ENCODE results near the gene KLK11.

The KLK11 gene, protein sequence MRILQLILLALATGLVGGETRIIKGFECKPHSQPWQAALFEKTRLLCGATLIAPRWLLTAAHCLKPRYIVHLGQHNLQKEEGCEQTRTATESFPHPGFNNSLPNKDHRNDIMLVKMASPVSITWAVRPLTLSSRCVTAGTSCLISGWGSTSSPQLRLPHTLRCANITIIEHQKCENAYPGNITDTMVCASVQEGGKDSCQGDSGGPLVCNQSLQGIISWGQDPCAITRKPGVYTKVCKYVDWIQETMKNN

DNA sequence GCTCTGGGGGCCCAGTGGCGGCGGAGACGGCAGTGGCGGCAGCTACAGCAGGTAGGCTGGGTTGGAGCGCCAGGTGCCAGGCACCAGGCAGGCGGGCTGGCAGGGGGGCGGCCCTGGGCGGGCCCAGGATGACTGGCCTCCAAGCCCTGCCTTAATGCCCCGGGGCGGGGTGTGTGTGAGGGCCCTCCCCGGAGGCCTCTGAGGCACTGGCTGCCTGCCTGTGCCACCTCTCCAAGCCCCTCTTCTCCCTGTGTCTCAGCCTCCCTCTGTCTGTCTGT is at the start of gene KLK11:
TSS of gene KLK11 (minus strand) at position 63 of the 278 bp plus-strand sequence. CDS start 985 bp downstream, outside the sequence.
- DNase-seq, result no peak

DNA sequence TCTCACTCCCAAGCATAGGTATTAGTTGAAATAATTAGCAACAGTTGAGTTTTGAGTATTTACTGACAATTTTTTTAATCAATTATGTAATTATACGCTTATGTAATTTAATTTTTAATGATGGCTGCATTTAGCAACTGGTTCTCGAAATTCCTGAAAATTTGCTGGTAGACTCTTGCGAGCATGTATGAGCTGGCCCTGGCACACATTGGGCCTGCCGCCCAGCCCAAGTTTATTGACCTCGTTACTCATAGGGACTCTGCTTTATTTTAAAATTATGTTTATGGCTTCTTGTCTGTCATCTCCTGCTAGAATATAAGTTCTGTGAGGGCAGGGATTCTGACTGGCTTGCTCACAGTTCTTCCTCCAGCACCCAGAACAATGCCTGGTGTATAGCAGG is 49.6 kb upstream of the KLK11 start:
- DNase-seq, result no peak

DNA sequence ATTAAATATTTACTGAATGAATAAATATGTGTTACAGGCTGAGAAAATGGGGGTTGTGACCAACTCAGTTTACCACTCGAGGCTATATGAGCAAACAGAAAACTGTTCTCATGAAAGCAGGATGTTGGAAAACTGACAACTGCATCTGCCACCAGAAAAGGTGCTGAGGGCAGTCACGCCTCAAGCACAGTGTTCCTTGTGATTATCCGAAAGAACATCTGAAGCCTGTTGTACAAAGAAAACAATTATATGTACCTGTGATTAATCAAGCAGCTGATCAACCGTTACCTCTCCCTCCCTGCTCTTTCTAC is 44.6 kb upstream of the KLK11 start:
- DNase-seq, result no peak

DNA sequence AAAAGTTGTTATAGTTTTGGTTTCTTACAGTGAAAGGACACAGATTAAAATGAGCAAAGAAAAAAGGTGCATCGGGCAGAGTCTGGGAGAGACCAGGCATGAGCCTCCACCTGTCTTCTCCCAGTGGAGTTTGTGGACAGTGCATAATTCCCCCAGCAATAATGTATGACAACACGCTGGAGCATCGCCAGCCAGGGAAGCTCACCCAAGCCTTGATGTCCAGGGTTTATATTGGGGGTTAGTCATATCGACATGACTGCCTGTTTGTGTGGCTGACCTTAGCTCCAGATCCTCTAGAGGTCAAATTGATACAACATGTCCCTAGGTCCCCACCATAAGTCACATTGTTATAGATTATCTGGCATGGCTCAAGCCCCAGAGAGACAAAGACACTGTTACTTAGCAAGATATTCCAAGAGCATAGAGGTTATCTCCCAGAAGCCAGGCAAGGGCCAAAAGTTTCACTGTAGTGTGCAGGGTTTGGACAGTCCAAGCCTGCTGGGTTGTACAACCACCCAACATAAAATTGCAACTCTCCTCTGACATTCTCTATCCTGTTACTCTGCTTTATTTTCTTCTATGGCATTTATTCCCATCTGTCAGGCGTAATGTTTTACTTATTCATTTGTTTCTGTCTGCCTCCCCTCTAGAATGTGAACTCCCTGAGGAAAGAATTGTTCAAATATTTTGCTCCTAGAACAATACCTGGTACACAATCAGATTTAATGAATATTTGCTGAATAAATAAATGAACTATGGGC is 44.1 kb upstream of the KLK11 start:
- DNase-seq, result no peak

DNA sequence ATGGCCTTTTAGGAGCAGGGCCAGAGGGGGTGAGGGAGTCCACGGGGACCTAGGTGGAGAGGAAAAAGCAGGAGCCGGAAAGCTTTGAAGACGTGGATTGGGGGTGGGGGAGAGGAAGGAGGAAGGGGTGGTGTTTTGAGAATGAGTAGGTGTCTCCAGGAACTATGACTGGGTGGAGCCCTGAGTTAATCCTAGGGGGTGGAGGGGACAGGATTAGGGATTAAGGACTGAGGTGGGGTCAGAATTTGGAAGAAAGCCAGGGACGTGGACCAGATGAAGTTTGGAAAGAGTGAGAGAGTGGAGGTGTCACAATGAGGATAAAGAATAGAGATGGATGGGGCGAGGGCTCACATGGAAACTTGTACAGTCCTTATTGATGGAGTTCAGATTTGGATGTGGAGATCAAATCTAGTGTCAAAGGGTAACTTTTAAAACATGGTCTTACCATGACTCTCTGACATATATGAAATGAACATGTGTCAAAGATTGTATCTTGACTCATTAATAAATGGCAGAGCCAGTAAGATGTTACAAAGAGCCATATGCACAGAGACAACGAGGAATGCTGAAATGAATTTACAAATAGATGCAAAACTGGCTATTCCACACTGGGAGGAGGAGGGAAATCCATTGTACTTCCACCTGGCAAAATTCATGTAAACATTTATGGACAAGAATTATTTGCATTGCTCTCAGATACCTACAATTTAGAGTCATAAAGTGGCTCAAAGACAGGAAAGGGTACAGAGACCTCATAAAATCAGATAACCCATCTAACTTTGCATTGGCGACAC is 40.2 kb upstream of the KLK11 start:
- DNase-seq, result no peak

DNA sequence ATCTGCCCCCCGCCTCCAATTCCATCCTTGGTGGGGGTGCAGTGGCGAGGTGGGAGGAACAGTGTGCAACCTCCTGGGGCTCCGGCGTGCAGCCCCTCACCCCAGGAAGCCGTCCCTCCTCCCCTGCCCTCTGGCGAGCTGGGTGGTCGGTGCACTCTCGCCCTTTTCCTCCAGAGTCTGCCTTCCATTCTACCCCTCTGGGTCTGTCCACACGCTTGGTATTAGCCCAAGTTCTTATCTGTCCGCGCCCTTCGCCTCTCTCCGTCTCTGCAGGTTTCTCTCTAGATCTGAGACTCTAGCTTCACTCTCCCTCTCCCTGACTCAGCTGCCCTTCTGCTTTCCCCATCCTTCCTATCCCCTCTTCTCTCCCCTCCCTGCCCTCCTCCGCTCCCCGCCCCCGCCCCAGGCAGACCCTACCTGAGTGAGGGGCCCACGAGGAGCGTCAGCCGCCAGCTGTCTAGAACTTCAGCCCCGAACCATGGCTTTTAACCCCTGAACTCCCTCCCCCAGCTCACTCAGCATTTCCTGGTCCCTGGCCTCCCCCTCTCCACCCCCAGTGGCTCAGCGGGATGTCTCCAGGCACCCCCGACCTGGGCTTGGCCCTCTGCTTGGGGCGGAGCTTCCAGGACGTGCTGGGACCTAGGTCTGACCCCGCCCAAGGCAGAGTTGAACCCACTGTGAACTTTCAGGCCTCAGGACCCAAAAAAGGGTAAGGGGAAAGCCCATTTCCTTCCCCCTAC is 39.0 kb upstream of the KLK11 start:
- DNase-seq, result no peak

DNA sequence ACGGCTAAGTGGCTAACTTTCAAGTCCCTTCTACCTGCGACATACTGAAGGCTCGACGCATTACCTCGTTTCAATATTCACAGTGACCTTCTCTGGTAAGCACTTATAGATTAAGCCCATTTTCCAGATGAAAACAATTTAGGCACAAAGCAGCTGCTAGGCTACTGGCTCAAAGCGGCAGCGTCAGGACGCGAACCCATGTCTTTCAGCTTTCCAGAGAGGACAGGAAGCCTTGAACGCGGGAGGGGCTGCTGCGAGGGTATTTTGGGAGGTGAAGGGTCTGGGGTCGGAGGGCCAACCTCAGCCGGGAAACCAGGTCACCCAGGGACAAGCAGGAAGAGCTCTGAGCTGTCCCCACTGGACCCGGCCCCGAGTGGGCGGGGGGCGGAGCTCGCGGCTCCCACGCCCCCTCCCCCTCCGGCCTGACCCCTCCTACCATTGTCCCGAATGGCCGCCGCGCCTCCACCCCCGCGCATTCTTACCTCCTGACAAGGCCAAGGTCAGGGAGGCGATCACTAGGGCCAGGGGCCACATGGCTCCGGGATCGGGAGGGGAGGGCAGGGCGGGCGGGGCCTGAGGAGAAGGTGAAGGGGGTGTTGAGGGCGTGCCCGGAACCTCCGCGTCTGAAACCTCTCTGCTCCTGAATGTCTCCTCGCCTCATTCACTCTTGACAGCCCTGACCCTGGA is 38.3 kb upstream of the KLK11 start, which contains the start of gene KLK13:
TSS of gene KLK13 (minus strand) at position 559 of the 687 bp plus-strand sequence. CDS start at position 534, 25 bp downstream.
- DNase-seq, result no peak

DNA sequence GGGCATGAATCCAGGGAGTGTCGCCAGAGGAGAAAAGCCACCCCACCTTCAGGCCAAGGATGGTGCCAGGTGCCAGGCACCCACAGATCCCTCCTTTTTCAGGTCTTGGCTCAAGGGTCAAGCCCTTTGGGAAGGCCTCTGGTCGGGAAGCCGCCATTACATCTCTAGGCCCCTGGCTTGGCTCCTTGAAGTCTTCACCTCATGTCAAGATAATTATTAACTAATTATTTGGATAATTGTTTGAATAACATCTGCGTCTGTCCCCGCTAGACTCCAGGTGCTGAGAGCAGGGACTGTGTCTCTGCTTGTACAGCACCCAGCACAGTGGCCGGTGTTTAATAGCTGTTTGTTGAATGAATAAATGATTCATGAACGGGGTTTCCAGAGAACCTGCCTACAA is 37.2 kb upstream of the KLK11 start:
- no peak for DNase-seq

DNA sequence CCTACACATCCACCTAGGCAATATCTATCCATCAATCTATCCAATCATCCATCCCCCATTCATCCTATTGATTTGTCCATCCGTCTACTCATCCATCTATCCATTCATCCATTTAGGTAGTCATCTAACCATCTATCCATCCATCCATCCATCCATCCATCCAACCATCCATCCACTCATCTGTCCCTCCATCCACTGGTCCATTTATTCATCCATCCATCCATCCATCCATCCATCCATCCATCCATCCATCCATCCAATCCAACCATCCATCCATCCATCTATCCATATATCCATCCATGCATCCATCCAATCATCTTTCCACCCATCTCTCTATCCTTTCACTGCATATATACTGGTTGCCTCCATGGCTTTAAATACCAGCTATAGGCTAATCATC is 34.6 kb upstream of the KLK11 start:
- no peak for DNase-seq

DNA sequence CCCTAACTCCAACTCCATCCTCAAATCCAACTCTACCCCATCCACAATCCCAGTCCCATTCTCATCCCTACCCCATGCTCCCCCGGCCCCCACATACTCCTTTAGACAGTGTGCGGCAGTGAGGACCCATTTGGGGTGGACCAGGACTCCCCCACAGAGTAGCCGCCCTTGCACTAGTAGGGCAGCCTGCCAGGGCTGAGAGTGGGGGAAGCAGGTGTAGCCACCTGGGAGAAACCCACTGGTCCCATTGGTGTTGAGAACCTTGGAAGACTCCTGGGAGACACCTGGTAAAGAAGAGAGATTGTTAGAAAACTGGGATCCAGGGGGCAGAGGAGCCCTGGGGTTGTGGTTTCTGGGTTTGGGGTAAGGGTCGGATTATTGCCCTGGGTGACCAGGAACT is 33.9 kb upstream of the KLK11 start:
- no peak for DNase-seq

DNA sequence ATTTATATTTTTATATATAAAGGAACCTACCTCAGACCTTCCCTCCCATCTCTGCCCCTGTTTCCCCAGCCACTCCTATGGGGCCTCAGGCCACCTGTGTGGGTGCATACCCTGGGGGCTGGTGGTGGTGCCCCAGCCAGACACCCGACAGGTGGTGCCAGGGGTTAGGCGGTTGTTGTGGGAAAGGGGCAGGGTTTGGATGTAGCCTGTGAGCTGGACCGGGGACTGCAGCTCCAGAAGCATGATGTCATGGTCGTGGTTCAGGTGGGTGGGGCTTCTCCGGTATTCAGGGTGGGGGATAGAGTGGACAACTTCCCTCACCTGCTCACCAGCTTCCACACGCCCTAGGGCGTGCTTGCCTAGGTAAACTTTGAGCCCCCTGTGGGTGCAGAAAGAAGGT is 33.3 kb upstream of the KLK11 start:
- no peak for DNase-seq

DNA sequence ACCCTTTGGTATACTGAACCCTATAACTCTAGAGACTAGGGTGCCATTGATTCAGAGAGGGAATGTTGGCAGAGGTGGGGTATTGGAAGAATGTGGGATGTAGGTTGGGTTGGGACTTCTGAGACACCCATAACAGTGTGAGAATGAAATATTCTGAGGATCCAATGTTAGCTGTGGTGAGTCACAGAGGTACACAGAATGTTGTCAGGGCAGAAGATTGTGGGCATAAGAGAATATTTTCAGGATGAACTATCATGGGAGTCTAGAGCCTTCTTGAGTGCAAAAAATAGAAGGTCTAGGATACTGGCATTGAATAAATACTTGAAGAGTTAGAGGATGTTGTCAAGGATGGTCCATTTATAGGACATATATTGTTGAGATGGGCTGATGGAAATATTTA is 29.4 kb upstream of the KLK11 start:
- no peak for DNase-seq

DNA sequence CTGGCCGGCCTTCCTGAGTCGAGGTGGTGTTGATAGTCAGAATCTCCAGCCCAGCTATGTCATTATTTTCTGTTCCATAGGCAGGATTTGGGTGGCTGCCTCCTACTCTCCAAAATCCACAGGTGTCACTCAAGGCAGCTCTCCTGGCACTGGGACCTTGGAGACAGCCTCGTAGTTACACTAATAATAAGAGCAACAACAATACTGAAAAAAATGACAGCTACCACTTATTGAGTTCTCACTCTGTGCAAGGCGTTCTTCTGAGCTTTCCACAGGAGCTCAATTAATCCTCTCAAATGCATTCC is 20.6 kb upstream of the KLK11 start:
- no peak for DNase-seq

DNA sequence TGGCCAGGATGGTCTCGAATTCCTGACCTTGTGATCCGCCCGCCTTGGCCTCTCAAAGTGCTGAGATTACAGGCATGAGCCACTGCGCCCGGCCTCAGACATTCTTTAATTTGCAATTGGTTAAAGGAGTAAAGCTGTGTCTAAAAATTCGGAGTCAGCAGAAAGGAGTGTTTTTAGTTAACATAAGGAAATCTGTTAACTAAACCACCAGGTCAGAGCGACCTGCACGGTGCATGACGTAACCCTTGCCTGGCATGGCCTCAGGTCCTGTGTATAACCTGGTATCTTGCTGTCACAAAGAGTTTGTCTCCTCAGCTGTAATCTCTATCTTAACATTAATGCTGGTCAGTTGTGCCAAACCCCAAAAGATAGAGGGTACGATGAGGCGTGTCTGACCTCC is 17.9 kb upstream of the KLK11 start:
- no peak for DNase-seq

DNA sequence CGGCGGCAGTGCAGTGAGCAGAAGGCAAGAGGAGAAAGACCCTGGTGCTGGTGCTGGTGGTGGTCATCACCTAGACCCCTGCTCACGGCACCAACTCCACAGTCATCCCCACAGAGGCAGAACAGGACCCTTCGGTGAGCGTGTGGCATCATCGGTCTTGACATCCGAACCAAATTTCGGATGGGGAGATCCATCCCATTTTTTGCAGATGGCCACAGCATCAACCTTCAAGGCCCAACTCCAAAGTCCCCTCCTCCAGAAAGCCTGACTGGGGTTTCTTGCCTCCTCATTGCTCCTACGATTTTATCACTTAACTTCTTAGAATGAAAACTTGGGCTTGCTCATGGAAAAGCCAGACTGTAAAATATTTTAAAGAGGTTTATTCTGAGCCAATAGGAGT is 17.1 kb upstream of the KLK11 start:
- no peak for DNase-seq

DNA sequence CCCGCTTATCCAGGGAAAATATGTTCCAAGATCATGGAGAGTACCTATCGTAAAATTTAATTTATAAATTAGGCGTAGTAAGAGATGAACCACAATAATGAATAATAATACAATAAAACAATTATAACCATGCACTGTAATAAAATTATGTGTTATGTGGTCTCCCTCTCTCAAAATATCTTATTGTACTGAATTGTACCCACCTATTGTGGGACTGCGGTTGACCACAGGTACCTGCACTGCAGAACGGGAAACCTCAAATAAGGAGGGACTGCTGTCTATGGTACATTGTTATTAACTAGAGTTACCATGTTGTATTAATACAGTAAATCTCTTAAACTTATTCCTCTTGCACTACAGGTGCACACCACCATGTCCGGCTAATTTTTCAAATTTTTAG is 13.7 kb upstream of the KLK11 start:
- DNase-seq, result no peak

DNA sequence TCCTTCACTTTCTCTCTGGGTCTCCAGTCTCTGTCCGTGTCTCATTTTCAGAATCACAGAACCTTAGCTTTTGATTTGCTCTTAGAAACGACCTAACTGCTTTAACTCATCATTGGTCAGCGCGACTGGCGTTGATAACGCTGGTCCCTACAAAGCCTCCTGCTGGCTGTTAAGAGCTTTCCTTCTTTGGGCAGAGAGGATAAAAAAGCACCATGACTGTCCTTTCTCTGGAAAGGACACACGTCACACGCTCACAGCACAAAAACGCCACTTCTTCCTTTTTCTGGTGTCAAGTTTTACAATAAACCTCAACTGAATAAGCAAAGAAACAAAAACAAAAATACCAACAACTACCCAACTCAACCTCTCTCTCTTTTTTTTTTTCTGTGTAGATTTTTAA is 10.1 kb upstream of the KLK11 start:
- no peak for DNase-seq

DNA sequence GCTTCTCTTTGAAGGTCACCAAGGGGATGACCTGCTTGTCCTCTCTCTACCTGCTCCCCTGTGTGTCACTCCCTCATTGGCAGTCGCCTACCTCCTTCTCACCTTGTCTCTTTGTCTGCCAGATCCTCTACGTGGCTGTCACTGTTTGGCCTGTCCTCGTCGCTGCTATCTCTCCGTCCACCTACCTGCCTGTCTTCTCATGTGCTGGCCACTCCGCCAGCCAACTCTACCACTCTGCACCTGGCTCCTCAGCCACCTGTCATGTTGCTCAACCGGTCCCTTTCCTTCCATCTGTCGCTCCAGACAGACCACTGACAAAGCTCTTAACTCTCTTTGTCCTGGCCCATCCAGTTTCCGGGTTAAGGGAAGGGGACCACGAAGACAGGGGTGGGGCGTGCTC is 8.3 kb upstream of the KLK11 start, which contains the start of gene KLK12:
TSS of gene KLK12 (minus strand) at position 299 of the 400 bp plus-strand sequence. CDS start 381 bp downstream, outside the sequence.
- DNase-seq, result no peak

DNA sequence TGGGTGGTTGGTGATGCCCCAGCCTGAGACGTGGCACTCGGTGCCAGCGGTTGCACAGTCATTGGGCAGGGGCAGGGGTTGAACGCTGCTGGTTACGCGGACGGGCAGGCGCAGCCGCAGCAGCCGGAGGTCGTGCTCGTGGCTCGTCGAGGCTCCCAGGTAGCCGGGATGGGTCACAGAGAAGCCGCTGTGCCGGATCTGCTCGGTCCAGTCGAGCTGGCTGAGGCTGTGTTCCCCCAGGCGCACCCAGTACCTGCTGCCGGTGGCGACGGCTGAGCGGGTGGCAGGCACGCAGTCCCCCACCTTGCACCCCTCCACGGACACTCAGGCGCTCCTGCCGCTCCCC is 5.4 kb upstream of the KLK11 start:
- DNase-seq, result no peak

DNA sequence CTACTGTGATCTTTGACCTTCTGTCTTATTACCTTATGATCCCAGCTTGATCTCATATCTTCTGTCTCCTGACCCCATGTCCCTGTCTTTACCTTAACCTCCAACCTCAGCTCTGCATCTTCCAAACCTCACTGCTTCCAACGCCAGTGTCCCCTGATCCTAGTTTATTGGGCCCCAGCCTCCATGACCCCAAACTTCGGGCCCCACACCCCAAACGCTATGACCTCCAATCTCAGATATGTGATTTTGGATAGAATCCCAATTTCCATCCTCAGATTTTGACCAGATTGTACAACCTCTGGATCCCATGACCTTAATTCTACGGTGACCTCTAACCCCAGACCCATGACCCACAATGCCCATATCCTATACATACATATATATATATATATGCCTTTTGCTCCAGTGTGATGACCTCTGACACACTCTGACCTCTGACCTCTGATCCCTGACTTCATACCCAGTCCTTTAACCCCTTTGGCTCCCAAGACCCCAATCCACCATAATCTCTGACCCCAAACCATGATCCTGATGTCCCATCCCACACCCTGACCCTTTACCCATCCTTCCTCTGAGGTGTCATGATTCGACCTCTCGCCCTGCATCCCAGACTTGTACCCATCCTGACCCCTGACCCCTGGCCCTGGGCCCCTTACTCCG is 4.9 kb upstream of the KLK11 start:
- DNase-seq, result no peak

DNA sequence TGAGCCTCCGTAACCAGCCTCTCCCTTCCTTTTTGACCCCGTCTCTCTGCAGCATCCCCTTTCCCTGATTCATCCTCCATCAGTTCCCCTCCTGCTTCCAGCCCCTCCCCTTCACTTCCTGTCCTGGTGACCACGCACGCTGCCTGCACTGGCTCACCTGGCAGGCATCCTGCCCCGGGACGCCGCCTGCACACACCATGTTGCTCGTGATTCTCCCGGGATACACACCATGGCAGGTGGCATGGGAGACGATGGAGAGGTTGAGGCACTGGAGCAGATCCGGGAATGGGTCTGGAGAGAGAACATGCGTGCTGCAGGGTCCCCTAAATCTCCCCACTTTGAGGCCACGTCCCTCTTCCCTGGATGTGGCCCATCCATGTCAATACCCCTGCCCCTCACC is 4.2 kb upstream of the KLK11 start:
- DNase-seq, result no peak
